HG03571 (cell line): ENCODE data around the gene MLLT6.
A peak's percentile ranks its signal among the peaks of the same experiment; 100 is the strongest.
"Not testable (repeated sequence)": the region's sequence is repeated elsewhere in the genome, so short reads cannot be mapped to it uniquely, and the experiment has no call there.

Source experiments
- ATAC-seq: cut with Tn5 transposase; IDR thresholded peaks from one replicate; pipeline ENCODE4 v1.9.1; 2021; ENCODE audit not compliant: unreplicated experiment

The MLLT6 gene

GRCh38 chr17:38725066-38725465 lies 20.0 kb downstream of the MLLT6 start:
- ATAC-seq: no peak

- not testable (repeated sequence) for ATAC-seq
These were observed 21.1 kb downstream of the MLLT6 start for GRCh38 chr17:38726145-38726544.

GRCh38 chr17:38727736-38728135 lies 22.7 kb downstream of the MLLT6 start:
- no peak for ATAC-seq

- ATAC-seq: no peak
These were observed 23.3 kb downstream of the MLLT6 start for GRCh38 chr17:38728290-38728831.

- ATAC-seq: no peak
These were observed 24.4 kb downstream of the MLLT6 start for GRCh38 chr17:38729368-38729885.

- ATAC-seq: peak; percentile 67
These were observed 24.9 kb downstream of the MLLT6 start, which contains the start of gene CISD3 for GRCh38 chr17:38729886-38730525. TSS of gene CISD3 (plus strand) at chr17:38730341. CDS start at chr17:38730359, 18 bp downstream.

- ATAC-seq: no peak
These were observed 25.7 kb downstream of the MLLT6 start for GRCh38 chr17:38730526-38731379.

GRCh38 chr17:38731526-38732294 lies 26.6 kb downstream of the MLLT6 start:
- no peak for ATAC-seq

- no peak for ATAC-seq
These were observed 27.6 kb downstream of the MLLT6 start for GRCh38 chr17:38732376-38733281.

GRCh38 chr17:38733282-38733981 lies 28.4 kb downstream of the MLLT6 start:
- ATAC-seq: no peak

- no peak for ATAC-seq
These were observed 29.2 kb downstream of the MLLT6 start for GRCh38 chr17:38733982-38734973.

GRCh38 chr17:38735161-38735997 lies 30.3 kb downstream of the MLLT6 start:
- no peak for ATAC-seq

- no peak for ATAC-seq
These were observed 33.1 kb downstream of the MLLT6 start for GRCh38 chr17:38738007-38738662.

GRCh38 chr17:38738686-38739085 lies 33.6 kb downstream of the MLLT6 start:
- no peak for ATAC-seq

- no peak for ATAC-seq
These were observed 34.2 kb downstream of the MLLT6 start for GRCh38 chr17:38739305-38739704.

GRCh38 chr17:38740044-38740443 lies 35.0 kb downstream of the MLLT6 start:
- ATAC-seq: no peak

- no peak for ATAC-seq
These were observed 35.7 kb downstream of the MLLT6 start for GRCh38 chr17:38740806-38741205.
